Transverse colon (tissue), 4 donors: ENCODE results near the gene DLG2. TPM values are rescaled to one million over a fixed set of nuclear protein-coding genes. Genes with fewer than 3 reads are reported as not detected.

Source experiments
- DNase-seq: peaks from one replicate; pipeline ENCODE4 v3.0.0-alpha.2; 2019
- H3K27ac ChIP-seq, 4 donors: fragments of 200-600 bp; sonication (generic); 2 replicates each; pipeline ENCODE4 v1.5.1; 2016 to 2018; ENCODE audit warnings: inconsistent platforms in 4 of 4
- H3K27me3 ChIP-seq: fragments of 200-600 bp; sonication (generic); 2 replicates; pipeline ENCODE4 v1.5.1; 2017; ENCODE audit warnings: inconsistent platforms
- H3K36me3 ChIP-seq, 4 donors: fragments of 200-600 bp; sonication (generic); 2 replicates each; pipeline ENCODE4 v1.5.1; 2017 to 2019; ENCODE audit warnings: inconsistent platforms in 4 of 4
- H3K4me1 ChIP-seq, 4 donors: fragments of 200-600 bp; sonication (generic); 2 replicates each; pipeline ENCODE4 v1.5.1; 2017 to 2020; ENCODE audit warnings: inconsistent platforms in 4 of 4
- H3K4me3 ChIP-seq, 4 donors: fragments of 200-600 bp; sonication (generic); 1 replicate in 1 of 4; 2 replicates in 3 of 4; pipeline versions ENCODE4 v1.5.1 to v1.6.1; 2017 to 2019; ENCODE audit warnings: inconsistent platforms in 4 of 4
- H3K9me3 ChIP-seq, 2 donors: fragments of 200-600 bp; sonication (generic); 2 replicates each; pipeline ENCODE4 v1.5.1; 2017 to 2019; ENCODE audit warnings: inconsistent platforms in 2 of 2
- EP300 ChIP-seq: sonication (generic); formaldehyde crosslinking; IDR thresholded peaks from one replicate; pipeline ENCODE4 v1.6.1; 2017; ENCODE audit warnings: antibody characterized with exemption, low read depth
- POLR2A ChIP-seq: fragments of 450-650 bp; IDR thresholded peaks from one replicate; pipeline ENCODE4 v1.6.1; 2016; ENCODE audit warnings: antibody characterized with exemption, mild to moderate bottlenecking, moderate library complexity
- POLR2AphosphoS5 ChIP-seq, 3 donors: sonication (generic); formaldehyde crosslinking; IDR thresholded peaks; one replicate each; pipeline ENCODE4 v1.6.1; 2016; ENCODE audit warnings: antibody characterized with exemption in 3 of 3
- WGBS, 2 donors: methylation state at CpG; one replicate each; pipeline ENCODE4 v1.1.5; 2018; ENCODE audit warnings: low coverage in 1 of 2; 5-methylcytosine and 5-hydroxymethylcytosine counted together
- in situ Hi-C, 4 donors: fragments of 200-750 bp; cut with MboI; loops; one replicate each; pipeline versions ENCODE4 v1.15.0 to v1.15.1; 2017; ENCODE audit warnings: low sequenced_read_pairs in 3 of 4, low pct_ligation_motif_present in 1 of 4, low pct_unique_long_range_greater_than_20kb in 1 of 4
- intact Hi-C: fragments of 100-400 bp; cut with DNase I; formaldehyde crosslinking; loops from one replicate; pipeline ENCODE4 v1.15.1; 2023; ENCODE audit warnings: low total_unique reads
- total RNA-seq, 4 donors: library from RNA; depleted of rRNA; stranded (reverse); fragments of >200 nt; gene quantifications; one replicate each; pipeline ENCODE4 v1.1.0, GENCODE V29; 2016
- TF ChIP-seq, protein P1 (sequence below), 5 experiments: fragments of 200-600 bp in 3 of 5; fragments of 450-650 bp in 2 of 5; sonication (generic) in 3 of 5; IDR thresholded peaks; 1 replicate in 2 of 5; 2 replicates in 3 of 5; pipeline ENCODE4 v1.5.1; 2016 to 2017; ENCODE audit warnings: antibody characterized with exemption in 5 of 5, inconsistent platforms in 3 of 5, mild to moderate bottlenecking in 2 of 5, moderate library complexity in 1 of 5

DLG2 gene
- total RNA-seq, 4 donors from 2014 or later, result 1.9 to 28.3 (median 3.7) TPM

- intact Hi-C loops (no loop called here), in situ Hi-C loops (no loop called here)
- 81 to 92% methylated on average over 2 of the region's 2 CpGs for WGBS, 2 donors
Observed at GRCh38 chr11:83568516-83568915, 2058.6 kb downstream of the DLG2 start.

DNA sequence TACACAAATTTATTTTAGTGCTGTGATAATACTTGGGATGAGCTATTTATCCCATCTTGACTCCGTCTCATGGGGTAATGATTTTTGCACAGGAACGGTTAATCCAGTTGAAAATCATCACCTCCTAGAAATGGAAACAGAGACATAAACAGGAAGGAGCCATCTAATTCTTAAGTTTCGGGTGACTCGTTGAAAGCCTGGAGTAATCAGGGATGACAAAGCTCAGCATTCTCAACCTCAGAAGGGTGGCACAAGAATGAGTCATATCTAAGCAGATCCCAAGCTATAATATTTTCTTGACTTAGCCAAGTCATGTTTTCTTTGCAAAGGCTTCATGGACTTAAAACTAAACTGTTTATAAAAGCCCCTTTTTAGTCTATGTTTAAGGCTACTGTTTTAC, 2060.2 kb downstream of the DLG2 start:
- in situ Hi-C loops (no loop called here), intact Hi-C loops (no loop called here)
- no peaks in the 10 kb centered on the region for H3K36me3 ChIP-seq
- no peak for TF ChIP-seq POLR2AphosphoS5 (IDR thresholded peaks at IDR 0.05)
- no peak for TF ChIP-seq EP300
- TF ChIP-seq POLR2A, result no peak
- TF ChIP-seq, protein P1, sequence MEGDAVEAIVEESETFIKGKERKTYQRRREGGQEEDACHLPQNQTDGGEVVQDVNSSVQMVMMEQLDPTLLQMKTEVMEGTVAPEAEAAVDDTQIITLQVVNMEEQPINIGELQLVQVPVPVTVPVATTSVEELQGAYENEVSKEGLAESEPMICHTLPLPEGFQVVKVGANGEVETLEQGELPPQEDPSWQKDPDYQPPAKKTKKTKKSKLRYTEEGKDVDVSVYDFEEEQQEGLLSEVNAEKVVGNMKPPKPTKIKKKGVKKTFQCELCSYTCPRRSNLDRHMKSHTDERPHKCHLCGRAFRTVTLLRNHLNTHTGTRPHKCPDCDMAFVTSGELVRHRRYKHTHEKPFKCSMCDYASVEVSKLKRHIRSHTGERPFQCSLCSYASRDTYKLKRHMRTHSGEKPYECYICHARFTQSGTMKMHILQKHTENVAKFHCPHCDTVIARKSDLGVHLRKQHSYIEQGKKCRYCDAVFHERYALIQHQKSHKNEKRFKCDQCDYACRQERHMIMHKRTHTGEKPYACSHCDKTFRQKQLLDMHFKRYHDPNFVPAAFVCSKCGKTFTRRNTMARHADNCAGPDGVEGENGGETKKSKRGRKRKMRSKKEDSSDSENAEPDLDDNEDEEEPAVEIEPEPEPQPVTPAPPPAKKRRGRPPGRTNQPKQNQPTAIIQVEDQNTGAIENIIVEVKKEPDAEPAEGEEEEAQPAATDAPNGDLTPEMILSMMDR (IDR thresholded peaks at IDR 0.05), result no peak
- no peaks in the 10 kb centered on the region for H3K27me3 ChIP-seq
- no peak overlapping the region for H3K4me3 ChIP-seq
- no peak overlapping the region for H3K27ac ChIP-seq
- no peaks in the 10 kb centered on the region for H3K4me1 ChIP-seq
- H3K9me3 ChIP-seq, result no peaks in the 10 kb centered on the region
- no peak for DNase-seq
- 60 to 69% methylated on average over 4 of the region's 4 CpGs for WGBS, 2 donors

More at GRCh38 chr11:83568516-83568915, 2058.6 kb downstream of the DLG2 start:
- TF ChIP-seq, protein P1 (IDR thresholded peaks at IDR 0.05), result no peak
- TF ChIP-seq POLR2AphosphoS5 (IDR thresholded peaks at IDR 0.05), result no peak
- no peak for TF ChIP-seq EP300
- TF ChIP-seq POLR2A, result no peak
- H3K36me3 ChIP-seq, result no peaks in the 10 kb centered on the region
- H3K27me3 ChIP-seq, result no peaks in the 10 kb centered on the region
- no peaks in the 10 kb centered on the region for H3K4me1 ChIP-seq
- no peak for DNase-seq
- no peaks in the 10 kb centered on the region for H3K9me3 ChIP-seq
- no peak overlapping the region for H3K4me3 ChIP-seq
- H3K27ac ChIP-seq, result no peak overlapping the region

GRCh38 chr11:83564870-83565269, 2062.3 kb downstream of the DLG2 start:
- Histone ChIP-seq H3K27me3 (no peaks in the 10 kb centered on the region), H3K4me3 (no peak overlapping the region), H3K36me3 (no peaks in the 10 kb centered on the region), H3K4me1 (no peaks in the 10 kb centered on the region), H3K27ac (no peak overlapping the region), H3K9me3 (no peaks in the 10 kb centered on the region)
- no peak for TF ChIP-seq POLR2AphosphoS5 (IDR thresholded peaks at IDR 0.05)
- TF ChIP-seq POLR2A, result no peak
- no peak for TF ChIP-seq EP300
- TF ChIP-seq, protein P1 (IDR thresholded peaks at IDR 0.05), result no peak
- DNase-seq, result no peak
- intact Hi-C loops, result no loop called here
- in situ Hi-C loops, result no loop called here
- 73% methylated on average over 1 of the region's 1 CpG; no CpG with 5 or more reads in 1 of the 2 donors for WGBS, 2 donors

DNA sequence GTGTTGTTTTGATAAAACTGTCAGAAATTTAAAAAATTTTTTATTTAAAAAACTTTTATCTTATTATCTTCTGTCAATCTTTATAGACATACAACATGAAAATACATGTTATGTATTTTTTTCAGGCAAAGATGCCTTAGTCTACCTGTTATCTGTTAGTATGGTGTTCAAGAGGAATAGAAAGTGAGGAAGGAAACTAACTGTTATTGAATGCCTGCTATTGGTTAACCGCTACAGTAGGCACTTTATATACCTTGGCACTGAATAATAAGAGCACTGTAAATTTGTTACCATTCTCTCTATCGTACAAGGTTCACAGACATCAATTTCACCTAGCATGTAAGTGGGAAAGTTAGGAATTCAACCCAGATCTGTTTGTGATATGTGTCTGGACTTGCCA, 2068.9 kb downstream of the DLG2 start:
- Histone ChIP-seq H3K9me3 (no peaks in the 10 kb centered on the region), H3K27me3 (no peaks in the 10 kb centered on the region)

More for the DNA sequence above, 2068.9 kb downstream of the DLG2 start:
- Histone ChIP-seq H3K4me1 (no peaks in the 10 kb centered on the region), H3K4me3 (no peak overlapping the region), H3K36me3 (no peaks in the 10 kb centered on the region), H3K27ac (no peak overlapping the region)
- WGBS, 2 donors, result 84 to 87% methylated on average over 2 of the region's 2 CpGs
- no peak for DNase-seq
- intact Hi-C loops, result no loop called here
- in situ Hi-C loops, result no loop called here
- TF ChIP-seq POLR2AphosphoS5 (IDR thresholded peaks at IDR 0.05), result no peak
- no peak for TF ChIP-seq POLR2A
- TF ChIP-seq EP300, result no peak
- TF ChIP-seq, protein P1 (IDR thresholded peaks at IDR 0.05), result no peak
